GM19238 (cell line): ENCODE results near the gene USP24.
A peak's percentile ranks its signal among the peaks of the same experiment; 100 is the strongest.

ENCODE experiments used
- DNase-seq: peaks from one replicate; pipeline ENCODE4 v3.0.0; 2011; ENCODE audit warnings: low spot score; ENCODE audit not compliant: insufficient read length

USP24 gene

GRCh38 chr1:55159571-55159970, 55.6 kb downstream of the USP24 start:
- no peak for DNase-seq

- DNase-seq: no peak
Measured at GRCh38 chr1:55156608-55157007, 58.6 kb downstream of the USP24 start.

- DNase-seq: no peak
Measured at GRCh38 chr1:55156093-55156492, 59.1 kb downstream of the USP24 start.

GRCh38 chr1:55155522-55155921, 59.6 kb downstream of the USP24 start:
- no peak for DNase-seq

- no peak for DNase-seq
Measured at GRCh38 chr1:55154616-55155015, 60.5 kb downstream of the USP24 start.

- no peak for DNase-seq
Measured at GRCh38 chr1:55153031-55153430, 62.1 kb downstream of the USP24 start.

- DNase-seq: no peak
Measured at GRCh38 chr1:55150880-55151588, 64.1 kb downstream of the USP24 start.

- no peak for DNase-seq
Measured at GRCh38 chr1:55148676-55149075, 66.5 kb downstream of the USP24 start.

- no peak for DNase-seq
Measured at GRCh38 chr1:55147524-55147923, 67.6 kb downstream of the USP24 start.

- DNase-seq: no peak
Measured at GRCh38 chr1:55146781-55147180, 68.4 kb downstream of the USP24 start.

GRCh38 chr1:55144886-55145285, 70.3 kb downstream of the USP24 start:
- no peak for DNase-seq

- DNase-seq: no peak
Measured at GRCh38 chr1:55143684-55144083, 71.5 kb downstream of the USP24 start.

- DNase-seq: no peak
Measured at GRCh38 chr1:55141295-55141893, 73.8 kb downstream of the USP24 start.

- DNase-seq: peak; percentile 20
Measured at GRCh38 chr1:55140546-55140983, 74.6 kb downstream of the USP24 start.

GRCh38 chr1:55140137-55140536, 75.0 kb downstream of the USP24 start:
- no peak for DNase-seq

- no peak for DNase-seq
Measured at GRCh38 chr1:55138823-55139222, 76.3 kb downstream of the USP24 start.

- no peak for DNase-seq
Measured at GRCh38 chr1:55134152-55134808, 80.9 kb downstream of the USP24 start.

- no peak for DNase-seq
Measured at GRCh38 chr1:55131801-55132200, 83.4 kb downstream of the USP24 start.

- no peak for DNase-seq
Measured at GRCh38 chr1:55131218-55131617, 83.9 kb downstream of the USP24 start.

- DNase-seq: no peak
Measured at GRCh38 chr1:55129194-55129728, 85.9 kb downstream of the USP24 start.

- DNase-seq: no peak
Measured at GRCh38 chr1:55128418-55128995, 86.7 kb downstream of the USP24 start.

GRCh38 chr1:55127827-55128343, 87.3 kb downstream of the USP24 start:
- no peak for DNase-seq
